Body of pancreas (tissue), 4 donors: ENCODE data around the gene CETP. TPM values are rescaled to one million over a fixed set of nuclear protein-coding genes. Genes with fewer than 3 reads are reported as not detected.

ENCODE experiments used
- ATAC-seq: fragments of 150-250 bp; one replicate; pipeline ENCODE4 v1.9.1; 2016
- DNase-seq, 4 donors: peaks; one replicate each; pipeline ENCODE4 v3.0.0-alpha.2; 2019
- H3K27ac ChIP-seq, 4 donors: fragments of 200-600 bp; sonication (generic); 1 replicate in 3 of 4; 2 replicates in 1 of 4; pipeline versions ENCODE4 v1.5.1 to v1.6.1; 2016 to 2019; ENCODE audit warnings: mild to moderate bottlenecking in 1 of 4, mixed read lengths in 1 of 4, moderate library complexity in 1 of 4
- H3K27me3 ChIP-seq, 2 donors: fragments of 200-600 bp; sonication (generic); one replicate each; pipeline ENCODE4 v1.6.0; 2016; ENCODE audit warnings: mild to moderate bottlenecking in 1 of 2
- H3K36me3 ChIP-seq, 2 donors: fragments of 200-600 bp; sonication (generic); replicated peaks in 1 of 2; 2 replicates each; pipeline ENCODE4 v1.5.1; 2016; ENCODE audit warnings: low read depth in 2 of 2; ENCODE audit not compliant: insufficient read depth in 1 of 2
- H3K4me1 ChIP-seq: fragments of 200-600 bp; sonication (generic); one replicate; pipeline ENCODE4 v1.6.0; 2016
- H3K4me3 ChIP-seq, 2 donors: fragments of 200-600 bp; sonication (generic); 1 replicate in 1 of 2; 2 replicates in 1 of 2; pipeline ENCODE4 v1.5.1; 2016 to 2019
- H3K9me3 ChIP-seq, 3 donors: fragments of 200-600 bp; sonication (generic); 1 replicate in 2 of 3; 2 replicates in 1 of 3; pipeline ENCODE4 v1.5.1; 2016
- POLR2A ChIP-seq, 3 donors: fragments of 450-650 bp; IDR thresholded peaks; one replicate each; pipeline ENCODE4 v1.6.1; 2016; ENCODE audit warnings: antibody characterized with exemption in 3 of 3, mild to moderate bottlenecking in 2 of 3
- WGBS, 2 donors: methylation state at CpG; one replicate each; pipeline ENCODE4 v1.1.5; 2017; 5-methylcytosine and 5-hydroxymethylcytosine counted together
- intact Hi-C: fragments of 100-400 bp; cut with DNase I; formaldehyde crosslinking; loops from one replicate; pipeline ENCODE4 v1.15.1; 2023
- total RNA-seq, 2 donors: library from RNA; depleted of rRNA; stranded (reverse); fragments of >200 nt; gene quantifications; one replicate each; pipeline ENCODE4 v1.1.0, GENCODE V29; 2016
- TF ChIP-seq, protein P1 (sequence below), 7 experiments: fragments of 450-650 bp in 4 of 7; fragments of 200-600 bp in 3 of 7; sonication (generic) in 3 of 7; IDR thresholded peaks; one replicate each; pipeline ENCODE4 v1.5.1; 2016 to 2019; ENCODE audit warnings: antibody characterized with exemption in 7 of 7

CETP gene
- total RNA-seq, 2 donors from 2014 or later = 0.66 TPM; not detected in 1

DNA sequence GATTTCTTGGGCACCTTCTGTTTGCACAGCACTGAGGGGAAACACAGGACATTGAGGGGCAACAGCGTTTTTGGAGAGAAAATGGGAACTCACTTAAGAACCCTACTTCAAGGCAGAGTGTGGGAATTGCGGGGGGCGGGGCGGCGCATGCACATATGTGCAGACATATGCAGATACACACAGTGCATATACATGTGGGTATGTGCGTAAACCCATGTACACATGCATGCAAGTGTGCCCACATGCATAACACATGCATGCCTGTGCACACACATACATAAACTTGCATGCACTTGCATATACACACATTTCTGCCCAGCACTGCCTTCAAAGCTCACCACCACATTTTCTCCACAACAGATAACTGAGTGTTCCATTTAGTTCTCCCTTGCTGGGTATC, 60.0 kb downstream of the CETP start:
- ATAC-seq = no peak
- no peak overlapping the region for H3K27ac ChIP-seq
- WGBS, 2 donors = 90 to 94% methylated on average over 6 of the region's 6 CpGs
- H3K4me3 ChIP-seq = no peak overlapping the region
- intact Hi-C loops = no loop called here
- H3K4me1 ChIP-seq = no peaks in the 10 kb centered on the region
- no peaks in the 10 kb centered on the region for H3K36me3 ChIP-seq
- no peaks in the 10 kb centered on the region for H3K9me3 ChIP-seq
- TF ChIP-seq, protein P1, sequence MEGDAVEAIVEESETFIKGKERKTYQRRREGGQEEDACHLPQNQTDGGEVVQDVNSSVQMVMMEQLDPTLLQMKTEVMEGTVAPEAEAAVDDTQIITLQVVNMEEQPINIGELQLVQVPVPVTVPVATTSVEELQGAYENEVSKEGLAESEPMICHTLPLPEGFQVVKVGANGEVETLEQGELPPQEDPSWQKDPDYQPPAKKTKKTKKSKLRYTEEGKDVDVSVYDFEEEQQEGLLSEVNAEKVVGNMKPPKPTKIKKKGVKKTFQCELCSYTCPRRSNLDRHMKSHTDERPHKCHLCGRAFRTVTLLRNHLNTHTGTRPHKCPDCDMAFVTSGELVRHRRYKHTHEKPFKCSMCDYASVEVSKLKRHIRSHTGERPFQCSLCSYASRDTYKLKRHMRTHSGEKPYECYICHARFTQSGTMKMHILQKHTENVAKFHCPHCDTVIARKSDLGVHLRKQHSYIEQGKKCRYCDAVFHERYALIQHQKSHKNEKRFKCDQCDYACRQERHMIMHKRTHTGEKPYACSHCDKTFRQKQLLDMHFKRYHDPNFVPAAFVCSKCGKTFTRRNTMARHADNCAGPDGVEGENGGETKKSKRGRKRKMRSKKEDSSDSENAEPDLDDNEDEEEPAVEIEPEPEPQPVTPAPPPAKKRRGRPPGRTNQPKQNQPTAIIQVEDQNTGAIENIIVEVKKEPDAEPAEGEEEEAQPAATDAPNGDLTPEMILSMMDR (IDR thresholded peaks at IDR 0.05) = no peak
- TF ChIP-seq POLR2A (IDR thresholded peaks at IDR 0.05) = no peak
- H3K27me3 ChIP-seq = no peaks in the 10 kb centered on the region
- DNase-seq = no peak

DNA sequence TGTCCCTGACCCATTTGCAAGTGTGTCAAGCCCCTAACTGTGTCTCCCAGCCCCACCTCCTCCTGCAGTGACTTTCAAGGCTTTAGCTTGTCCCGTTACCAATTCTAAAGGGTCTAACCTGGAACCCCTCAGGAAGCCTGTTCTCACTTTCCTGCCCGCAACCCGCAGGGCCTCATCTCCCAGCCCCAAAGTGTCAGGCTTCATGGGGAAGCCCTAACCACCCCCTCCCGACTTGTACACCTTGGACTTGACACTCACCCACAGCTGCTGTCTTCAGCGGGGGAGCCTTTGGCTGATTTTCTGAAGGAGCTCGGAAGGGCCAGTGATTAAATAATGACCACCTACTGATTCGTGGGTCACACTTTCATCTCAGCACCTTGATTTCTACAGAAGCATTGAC, 60.7 kb downstream of the CETP start:
- WGBS, 2 donors = 85 to 92% methylated on average over 7 of the region's 7 CpGs
- no peaks in the 10 kb centered on the region for H3K36me3 ChIP-seq

GRCh38 chr16:57023541-57024249, 61.9 kb downstream of the CETP start:
- H3K27me3 ChIP-seq = no peaks in the 10 kb centered on the region
- intact Hi-C loops = no loop called here
- H3K36me3 ChIP-seq = no peaks in the 10 kb centered on the region
- ATAC-seq (no peak), DNase-seq (no peak)
- H3K4me1 ChIP-seq = no peaks in the 10 kb centered on the region
- WGBS, 2 donors = 90 to 92% methylated on average over 5 to 8 of the region's 8 CpGs
- H3K9me3 ChIP-seq = no peaks in the 10 kb centered on the region
- H3K4me3 ChIP-seq = no peak overlapping the region
- H3K27ac ChIP-seq = no peak overlapping the region
- TF ChIP-seq, protein P1 (IDR thresholded peaks at IDR 0.05) = no peak
- no peak for TF ChIP-seq POLR2A (IDR thresholded peaks at IDR 0.05)

More for the DNA sequence above, 60.7 kb downstream of the CETP start:
- DNase-seq (no peak), ATAC-seq (no peak)
- intact Hi-C loops = no loop called here
- H3K9me3 ChIP-seq = no peaks in the 10 kb centered on the region
- no peak overlapping the region for H3K4me3 ChIP-seq
- TF ChIP-seq, protein P1 (IDR thresholded peaks at IDR 0.05) = no peak
- TF ChIP-seq POLR2A (IDR thresholded peaks at IDR 0.05) = no peak
- H3K27ac ChIP-seq = no peak overlapping the region
- no peaks in the 10 kb centered on the region for H3K27me3 ChIP-seq
- no peaks in the 10 kb centered on the region for H3K4me1 ChIP-seq

- DNase-seq (no peak), ATAC-seq (no peak)
- H3K9me3 ChIP-seq = no peaks in the 10 kb centered on the region
- TF ChIP-seq, protein P1 (IDR thresholded peaks at IDR 0.05) = no peak
- TF ChIP-seq POLR2A (IDR thresholded peaks at IDR 0.05) = no peak
- H3K4me1 ChIP-seq = no peaks in the 10 kb centered on the region
- H3K4me3 ChIP-seq = no peak overlapping the region
- intact Hi-C loops = no loop called here
- WGBS, 2 donors = 85 to 88% methylated on average over 16 to 17 of the region's 19 CpGs
- no peaks in the 10 kb centered on the region for H3K27me3 ChIP-seq
- no peak overlapping the region for H3K27ac ChIP-seq
- no peaks in the 10 kb centered on the region for H3K36me3 ChIP-seq
Measured at GRCh38 chr16:57024894-57025680, 63.3 kb downstream of the CETP start.
